DMS114 treated with DMSO at 0.1 percent for 48 hours (cell line): ENCODE data around the gene DDX50.
A peak's percentile ranks its signal among the peaks of the same experiment; 100 is the strongest.
"Not testable (repeated sequence)": the region's sequence is repeated elsewhere in the genome, so short reads cannot be mapped to it uniquely, and the experiment has no call there.

Experiments
- DNase-seq: peaks from one replicate; lab custom pipeline; 2025; ENCODE audit not compliant: unreplicated experiment; lab: John Stamatoyannopoulos, UW

The DDX50 gene, protein sequence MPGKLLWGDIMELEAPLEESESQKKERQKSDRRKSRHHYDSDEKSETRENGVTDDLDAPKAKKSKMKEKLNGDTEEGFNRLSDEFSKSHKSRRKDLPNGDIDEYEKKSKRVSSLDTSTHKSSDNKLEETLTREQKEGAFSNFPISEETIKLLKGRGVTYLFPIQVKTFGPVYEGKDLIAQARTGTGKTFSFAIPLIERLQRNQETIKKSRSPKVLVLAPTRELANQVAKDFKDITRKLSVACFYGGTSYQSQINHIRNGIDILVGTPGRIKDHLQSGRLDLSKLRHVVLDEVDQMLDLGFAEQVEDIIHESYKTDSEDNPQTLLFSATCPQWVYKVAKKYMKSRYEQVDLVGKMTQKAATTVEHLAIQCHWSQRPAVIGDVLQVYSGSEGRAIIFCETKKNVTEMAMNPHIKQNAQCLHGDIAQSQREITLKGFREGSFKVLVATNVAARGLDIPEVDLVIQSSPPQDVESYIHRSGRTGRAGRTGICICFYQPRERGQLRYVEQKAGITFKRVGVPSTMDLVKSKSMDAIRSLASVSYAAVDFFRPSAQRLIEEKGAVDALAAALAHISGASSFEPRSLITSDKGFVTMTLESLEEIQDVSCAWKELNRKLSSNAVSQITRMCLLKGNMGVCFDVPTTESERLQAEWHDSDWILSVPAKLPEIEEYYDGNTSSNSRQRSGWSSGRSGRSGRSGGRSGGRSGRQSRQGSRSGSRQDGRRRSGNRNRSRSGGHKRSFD

DNA sequence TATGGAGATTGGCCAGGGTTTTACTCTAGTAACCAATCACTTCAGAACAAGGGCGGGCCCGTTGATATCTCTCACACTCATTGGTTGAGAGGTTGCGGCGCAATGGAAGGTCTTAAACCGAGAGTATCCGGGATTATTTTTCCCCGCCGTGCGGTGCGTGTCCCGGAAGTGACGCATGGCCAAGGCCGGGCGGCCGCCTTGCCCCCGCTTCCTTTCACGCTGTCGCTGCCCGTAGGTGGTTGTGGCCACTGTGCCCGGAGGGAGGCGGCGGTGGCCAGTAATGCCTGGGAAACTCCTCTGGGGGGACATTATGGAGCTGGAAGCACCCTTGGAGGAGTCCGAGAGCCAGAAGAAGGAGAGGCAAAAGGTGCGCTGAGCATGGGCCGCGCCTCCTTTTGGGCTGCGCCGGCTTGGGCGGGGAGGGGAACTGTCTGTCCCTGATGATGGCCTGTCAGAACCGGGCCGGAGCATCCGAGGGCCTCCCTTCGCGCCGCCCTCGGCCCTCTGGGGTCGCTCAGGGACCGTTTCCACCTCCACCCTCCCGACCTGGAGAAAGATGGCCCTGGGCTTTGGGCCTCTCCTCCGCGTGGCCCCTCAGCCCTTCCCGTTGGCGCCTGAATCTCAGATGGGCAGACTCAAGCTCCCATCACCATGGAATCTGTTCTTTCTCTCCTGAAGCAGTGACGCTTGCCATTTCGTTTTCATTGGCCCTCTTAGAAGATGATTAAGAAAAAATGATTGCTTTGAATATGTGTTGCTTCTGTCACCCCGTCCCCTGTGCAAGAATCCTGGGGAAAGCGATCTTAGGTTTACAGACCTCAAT lies at the start of gene DDX50:
Gene DDX50, plus strand, starts transcription at position 211 of the 823 bp plus-strand sequence. Its CDS starts 70 bp downstream, at position 281.
- DNase-seq, result peak; percentile 99

DNA sequence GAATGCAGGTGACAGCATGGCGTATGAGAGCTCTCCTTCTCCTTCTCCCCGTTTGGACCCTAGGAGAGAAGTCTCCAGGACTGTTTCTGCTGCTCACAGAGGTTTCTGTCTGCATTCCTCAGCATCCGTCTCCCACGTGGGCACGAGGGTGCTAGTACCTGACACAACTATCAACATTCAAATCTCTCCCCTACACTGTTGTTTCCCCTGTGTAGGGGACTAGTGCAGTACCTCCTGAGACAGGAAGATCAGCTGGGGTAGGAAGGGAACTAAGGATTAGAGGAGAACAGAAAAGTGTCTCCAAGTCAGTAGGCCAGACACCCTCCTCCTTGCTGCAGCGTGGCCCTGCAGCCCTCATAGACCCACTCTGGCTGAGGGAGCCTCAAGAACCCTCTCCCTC lies 44.8 kb upstream of the DDX50 start:
- no peak for DNase-seq

DNA sequence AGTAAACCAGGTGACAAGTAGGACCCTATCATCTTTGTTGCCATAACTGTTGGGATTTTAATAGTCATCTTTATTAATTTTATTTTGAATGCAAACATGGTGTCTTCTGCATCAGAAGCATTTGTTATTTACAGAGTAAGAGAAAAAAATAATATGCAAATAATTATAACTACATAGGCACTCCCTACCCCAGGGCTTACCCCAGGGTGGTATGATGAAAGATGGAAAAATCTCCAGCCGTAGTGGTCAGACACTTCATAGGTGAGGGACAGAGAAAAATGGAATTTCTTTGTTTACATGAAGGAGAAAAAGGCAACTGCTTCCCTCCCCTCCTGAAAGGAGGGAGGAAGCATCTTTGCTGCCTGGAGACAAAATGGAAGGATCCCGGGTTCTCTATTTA lies 44.1 kb upstream of the DDX50 start:
- no peak for DNase-seq

DNA sequence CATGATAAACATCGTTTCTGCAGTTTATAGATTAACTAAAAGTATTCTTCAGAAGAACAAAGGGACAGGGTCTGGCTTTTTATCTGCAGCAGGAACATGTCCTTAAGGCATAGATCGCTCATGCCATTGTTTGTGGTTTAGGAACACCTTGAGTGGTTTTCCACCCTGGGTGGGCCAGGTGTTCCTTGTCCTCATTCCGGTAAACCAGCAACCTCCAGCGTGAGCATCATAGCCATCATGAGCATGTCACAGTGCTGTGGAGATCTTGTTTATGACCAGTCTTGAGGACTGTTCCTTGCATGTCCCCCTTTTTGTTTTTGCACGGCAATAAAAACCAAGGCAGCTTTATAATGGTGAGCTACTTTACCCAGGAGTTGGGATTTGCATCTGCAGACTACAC lies 39.9 kb upstream of the DDX50 start:
- no peak for DNase-seq

DNA sequence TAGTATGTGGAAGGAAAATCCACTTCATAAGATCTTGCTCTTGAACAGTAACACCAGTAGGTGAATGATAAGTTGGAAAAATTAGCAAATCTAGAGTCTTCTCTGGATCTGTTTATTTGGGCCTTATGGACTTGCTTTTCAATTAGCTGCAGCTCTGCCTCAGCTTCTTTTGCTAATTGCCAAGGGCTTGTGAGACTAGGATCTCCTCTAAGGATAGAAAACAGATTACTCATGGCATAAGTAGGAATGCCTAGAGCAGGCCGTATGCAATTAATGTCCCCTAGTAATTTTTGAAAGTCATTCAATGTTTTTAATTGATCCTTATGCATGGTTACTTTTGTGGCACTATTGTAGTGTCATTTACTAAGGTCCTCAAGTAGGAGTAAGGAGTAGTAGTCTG lies 36.5 kb upstream of the DDX50 start:
- no peak for DNase-seq

DNA sequence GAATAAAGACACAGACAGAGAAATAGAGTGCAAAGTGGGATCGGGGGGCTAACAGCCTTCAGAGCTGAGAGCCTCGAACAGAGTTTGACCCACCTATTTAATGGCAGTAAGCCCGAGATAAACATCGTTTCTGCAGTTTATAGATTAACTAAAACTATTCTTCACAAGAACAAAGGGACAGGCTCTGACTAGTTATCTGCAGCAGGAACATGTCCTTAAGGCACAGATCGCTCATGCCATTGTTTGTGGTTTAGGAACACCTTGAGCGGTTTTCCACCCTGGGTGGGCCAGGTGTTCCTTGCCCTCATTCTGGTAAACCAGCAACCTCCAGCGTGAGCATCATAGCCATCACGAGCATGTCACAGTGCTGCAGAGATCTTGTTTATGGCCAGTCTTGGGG lies 32.9 kb upstream of the DDX50 start:
- DNase-seq, result not testable (repeated sequence)

DNA sequence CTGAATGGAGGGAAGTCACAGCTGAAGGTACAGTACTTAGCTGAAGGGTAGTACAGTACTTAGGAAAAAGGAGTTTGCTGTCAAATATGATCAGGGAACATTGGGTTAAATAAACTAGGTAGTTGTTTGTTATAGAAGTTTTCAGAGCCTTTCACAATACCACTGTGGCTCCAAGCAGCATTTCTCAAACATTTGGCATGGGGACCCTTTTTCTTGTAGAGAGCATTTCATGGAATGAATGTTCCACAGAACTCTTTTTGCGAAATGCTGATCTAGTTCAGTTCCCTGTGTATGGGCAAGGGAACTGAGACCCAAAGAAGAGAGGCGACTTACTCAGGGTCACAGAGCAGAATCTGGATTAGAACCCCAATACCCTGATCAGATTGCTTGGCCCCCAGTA lies 31.5 kb upstream of the DDX50 start:
- DNase-seq, result no peak

DNA sequence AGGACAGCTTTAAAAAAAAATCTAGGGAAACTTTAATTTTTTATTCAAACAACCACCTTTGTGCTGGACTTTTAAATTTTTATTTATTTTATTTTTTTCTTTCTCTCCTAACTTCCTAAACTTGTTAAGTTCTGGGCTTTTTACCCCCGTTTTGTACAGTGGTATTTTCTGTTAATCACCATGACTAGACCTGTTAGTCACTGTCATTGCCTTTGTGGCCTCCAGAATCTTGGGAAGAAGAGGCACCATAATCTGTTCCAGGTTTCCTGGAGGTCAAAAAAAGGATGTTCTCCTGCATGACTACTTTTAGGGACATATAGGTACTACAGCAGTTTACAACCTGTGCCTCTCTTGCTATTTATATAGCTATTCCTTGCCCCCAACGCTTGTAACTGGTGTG lies 31.1 kb upstream of the DDX50 start:
- DNase-seq, result no peak

DNA sequence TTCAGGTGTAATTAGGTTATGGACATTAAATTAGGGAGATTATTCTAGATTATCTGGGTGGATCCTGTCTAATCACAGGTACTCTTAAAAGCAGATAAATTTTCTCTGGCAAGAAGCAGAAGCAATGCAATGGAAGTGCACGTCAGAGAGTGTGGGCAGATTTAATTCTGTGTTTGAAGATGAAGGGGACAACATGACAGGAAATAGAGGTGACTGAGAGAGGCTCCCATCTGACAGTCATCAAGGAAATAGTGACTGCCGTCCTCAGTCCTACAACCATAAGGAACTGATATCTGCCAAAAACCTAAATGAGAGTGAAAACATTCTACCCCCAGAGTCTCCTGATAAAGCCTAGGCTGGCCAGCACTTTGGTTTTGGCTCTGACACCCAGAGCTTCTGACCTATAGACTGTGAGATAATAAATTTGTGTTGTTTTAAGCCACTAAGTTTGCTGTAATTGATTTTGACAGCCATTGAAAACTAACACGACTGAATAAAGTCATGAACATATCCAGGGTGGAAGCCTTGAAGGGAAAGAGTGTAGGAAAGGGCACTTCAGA lies 30.5 kb upstream of the DDX50 start:
- DNase-seq, result no peak

DNA sequence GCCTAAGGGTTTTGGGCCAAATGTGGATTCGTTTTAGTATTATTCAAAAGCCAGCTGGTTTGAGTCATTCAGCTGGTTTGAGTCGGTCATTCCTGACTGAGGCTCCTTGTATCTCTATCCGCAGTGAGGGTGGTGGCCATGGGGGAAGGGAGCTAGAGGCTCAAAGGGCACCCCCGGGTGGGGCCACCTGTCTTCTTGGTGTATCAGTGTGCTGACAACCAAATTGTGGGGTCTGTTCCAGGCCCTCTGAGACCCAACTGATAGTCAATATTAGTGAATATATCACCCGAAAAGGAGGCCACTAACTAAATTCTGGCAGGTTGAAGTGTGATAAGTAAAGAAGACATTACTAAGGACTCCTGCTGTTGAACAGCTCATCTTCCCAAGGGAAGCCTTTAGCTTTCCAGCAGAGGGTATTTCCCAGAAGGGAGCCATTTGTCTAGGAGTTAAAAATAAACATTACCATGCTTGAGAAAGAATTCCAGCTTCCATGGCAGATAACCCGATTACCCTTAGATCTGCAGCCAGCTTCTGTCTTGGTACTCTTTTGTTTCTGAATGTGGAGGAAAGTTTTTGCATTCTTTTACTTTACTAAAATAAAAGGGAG lies 29.9 kb upstream of the DDX50 start:
- no peak for DNase-seq

DNA sequence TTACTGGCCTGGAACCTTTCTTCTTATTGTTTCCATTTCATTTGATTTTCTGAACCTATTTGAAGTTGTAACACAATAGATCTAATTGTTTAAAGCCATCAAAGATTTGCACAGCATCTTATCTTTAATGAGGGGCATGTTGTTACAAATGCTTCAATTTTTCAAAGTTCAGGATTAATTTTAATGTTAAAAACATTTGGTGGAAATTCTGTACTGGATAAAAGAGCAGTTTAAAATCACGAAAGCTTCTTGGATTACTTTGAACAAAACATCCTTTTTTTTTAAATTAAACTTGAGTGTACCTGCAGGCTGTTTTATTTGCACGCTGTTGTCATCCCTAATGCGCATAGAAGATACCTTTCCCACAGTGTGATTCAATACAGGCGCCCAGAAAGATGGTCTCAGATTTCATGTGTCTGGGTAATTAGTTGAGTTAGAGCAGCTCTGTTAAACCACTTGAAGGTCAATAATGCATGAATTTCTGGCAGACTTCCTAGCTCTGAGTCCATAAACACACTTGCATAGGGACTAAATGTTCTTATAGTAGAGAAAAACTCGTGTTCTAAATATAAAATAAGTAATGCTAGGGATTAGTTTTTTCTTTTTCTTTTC lies 29.3 kb upstream of the DDX50 start:
- no peak for DNase-seq

DNA sequence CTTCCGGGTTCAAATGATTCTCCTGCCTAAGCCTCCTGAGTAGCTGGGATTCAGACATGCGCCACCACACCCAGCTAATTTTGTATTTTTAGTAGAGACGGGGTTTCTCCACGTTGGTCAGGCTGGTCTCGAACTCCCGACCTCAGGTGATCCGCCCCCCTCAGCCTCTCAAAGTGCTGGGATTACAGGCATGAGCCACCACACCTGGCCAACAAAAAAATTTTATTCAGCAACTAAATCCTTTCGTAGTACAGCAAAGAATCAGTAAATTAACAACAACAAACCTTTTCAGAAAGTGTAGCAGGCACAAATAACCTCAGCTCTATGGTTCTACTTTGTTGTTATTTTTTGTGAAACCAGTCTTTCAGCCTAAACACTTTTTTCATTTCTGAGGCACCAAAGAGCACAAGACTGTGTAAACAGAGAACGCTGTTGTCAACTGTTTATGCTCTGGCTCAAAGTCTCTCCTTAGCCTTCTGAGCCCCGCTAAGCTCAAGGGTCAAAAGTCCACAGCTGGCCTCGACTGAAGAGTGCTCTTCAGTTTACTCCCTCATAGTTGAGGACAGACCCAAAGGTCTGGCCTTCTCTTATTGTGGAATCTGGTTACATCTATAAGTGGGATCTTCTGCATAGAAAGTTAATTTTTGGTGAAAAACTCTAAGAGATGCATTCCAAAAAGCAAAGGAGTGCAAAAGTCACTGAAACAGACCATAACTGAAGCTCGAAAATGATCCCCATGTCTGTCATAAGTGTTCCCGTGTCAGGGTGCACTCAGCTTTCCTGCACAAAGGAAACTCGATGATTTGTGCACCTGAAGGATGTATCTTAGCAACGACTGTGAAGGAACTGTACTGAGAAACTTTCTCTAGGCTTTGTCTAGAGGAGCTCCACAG lies 24.6 kb upstream of the DDX50 start:
- no peak for DNase-seq

DNA sequence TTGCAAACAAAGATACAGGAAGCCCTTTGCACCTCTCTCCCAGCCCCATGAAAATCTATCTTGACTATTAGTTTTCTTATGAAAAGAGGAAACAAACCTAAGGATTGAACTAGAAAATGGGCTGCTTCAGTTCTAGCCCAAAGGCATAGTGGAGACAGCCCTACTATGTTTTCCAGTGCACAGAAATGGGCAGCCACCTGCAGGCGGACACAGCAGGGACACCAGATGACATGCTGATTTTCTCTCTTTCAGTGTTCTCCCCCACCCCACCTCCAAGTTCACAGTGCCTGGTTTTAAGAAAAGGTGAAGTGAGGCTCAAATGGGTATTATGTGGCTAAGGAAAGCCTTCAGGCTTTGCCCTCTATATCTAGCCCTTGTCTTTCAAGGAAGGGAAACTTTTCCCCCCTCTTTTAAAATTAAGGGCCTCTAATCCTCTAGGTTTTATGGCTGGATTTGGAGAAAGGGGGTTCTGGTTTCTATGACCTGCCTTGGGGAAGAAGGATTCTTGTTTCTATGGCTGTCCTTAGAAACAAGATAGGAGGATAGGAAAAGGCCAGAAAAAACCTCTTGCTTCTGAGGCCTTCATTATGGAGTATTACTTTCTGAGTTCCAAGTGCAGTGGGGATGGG lies 23.5 kb upstream of the DDX50 start:
- DNase-seq, result no peak

DNA sequence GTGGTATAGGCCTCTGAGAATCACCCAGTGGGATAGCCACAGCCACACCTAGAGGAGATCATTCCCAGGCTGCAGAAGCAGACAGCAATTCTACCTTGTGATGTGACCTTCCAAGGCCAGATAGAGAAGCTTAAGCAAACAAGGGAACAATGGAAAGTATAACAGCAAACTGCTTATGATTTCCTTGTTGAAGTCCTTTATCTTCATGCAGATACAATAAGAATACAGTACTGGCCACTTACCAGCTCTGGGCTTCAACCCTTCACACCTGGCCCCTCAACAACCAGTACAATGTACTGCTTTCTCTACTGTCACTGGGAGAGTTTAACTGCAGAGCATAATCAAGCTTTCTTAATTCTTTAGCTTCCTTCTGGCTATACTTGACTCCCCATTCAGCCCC lies 22.6 kb upstream of the DDX50 start:
- DNase-seq, result no peak

DNA sequence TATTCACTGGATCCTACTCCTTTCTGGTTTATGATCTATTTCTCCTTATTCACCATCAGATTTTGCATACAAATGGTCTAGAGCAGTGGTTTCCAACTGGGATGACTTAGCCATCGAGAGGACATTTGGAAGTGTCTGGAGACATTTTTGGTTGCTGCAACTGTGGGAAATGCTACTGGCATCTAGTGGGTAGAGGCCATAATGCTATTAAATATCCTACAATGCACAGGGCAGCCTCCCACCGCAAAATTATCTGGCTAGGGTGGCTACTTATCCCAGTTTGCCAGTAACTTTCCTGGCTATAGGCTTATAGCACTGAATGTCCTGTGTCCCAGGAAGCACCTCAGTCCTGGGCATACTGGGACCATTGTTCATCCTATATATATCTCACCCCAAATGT lies 21.5 kb upstream of the DDX50 start:
- no peak for DNase-seq

DNA sequence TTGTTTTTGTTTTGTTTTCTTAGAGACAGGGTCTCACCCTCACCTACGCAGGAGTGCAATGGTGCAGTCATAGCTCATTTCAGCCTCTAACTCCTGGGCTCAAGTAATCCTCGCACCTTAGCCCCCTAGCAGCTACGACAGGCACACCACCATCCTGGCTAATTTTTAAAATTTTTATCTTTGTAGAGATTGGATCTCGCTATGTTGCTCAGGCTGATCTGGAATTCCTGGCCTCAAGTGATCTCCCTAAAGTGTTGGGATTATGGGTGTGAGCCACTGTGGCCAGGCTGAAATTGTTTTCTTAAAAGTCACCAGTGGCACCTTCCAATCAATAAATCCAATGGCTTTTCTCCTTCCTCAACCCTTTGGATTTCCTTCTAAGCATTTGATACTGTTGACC lies 20.9 kb upstream of the DDX50 start:
- DNase-seq, result no peak

DNA sequence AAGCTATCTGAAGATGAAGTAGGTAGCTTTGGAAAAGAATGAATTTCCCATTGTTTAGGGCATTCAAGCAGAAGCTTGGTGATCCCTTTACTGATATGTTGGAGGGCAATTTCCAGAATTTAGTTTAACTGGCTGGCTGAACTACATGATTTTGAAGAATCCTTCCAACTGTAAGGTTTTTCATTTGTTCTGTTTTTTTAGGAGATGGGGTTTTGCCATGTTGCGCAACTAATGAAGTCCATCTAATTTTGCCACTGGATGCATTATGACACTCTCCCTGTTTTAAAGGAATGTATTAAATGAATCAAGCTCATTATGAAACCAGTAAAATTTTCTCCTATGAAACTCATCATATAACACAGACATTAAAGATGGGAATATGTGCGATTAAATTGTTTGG lies 6.1 kb upstream of the DDX50 start:
- DNase-seq, result no peak

DNA sequence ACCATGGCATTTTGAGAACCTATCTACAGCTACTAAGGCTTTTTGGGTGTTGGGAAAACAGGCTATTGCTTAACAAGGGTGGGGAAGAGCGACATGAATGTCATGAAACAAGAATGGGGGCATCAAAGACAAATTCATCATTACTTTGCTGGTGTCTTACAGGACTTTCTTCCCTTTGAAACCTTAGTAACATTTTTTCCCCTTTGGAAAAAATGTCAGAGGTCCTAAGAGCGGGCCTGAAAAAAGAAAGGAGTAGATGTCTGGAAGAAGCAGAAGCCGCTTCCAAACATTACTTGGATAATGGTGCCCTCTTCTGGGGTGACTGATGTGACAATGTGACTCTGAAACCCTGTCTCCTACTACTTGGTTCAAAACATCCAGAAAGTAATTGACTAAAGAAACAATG lies 3.8 kb upstream of the DDX50 start:
- DNase-seq, result peak; percentile 86

DNA sequence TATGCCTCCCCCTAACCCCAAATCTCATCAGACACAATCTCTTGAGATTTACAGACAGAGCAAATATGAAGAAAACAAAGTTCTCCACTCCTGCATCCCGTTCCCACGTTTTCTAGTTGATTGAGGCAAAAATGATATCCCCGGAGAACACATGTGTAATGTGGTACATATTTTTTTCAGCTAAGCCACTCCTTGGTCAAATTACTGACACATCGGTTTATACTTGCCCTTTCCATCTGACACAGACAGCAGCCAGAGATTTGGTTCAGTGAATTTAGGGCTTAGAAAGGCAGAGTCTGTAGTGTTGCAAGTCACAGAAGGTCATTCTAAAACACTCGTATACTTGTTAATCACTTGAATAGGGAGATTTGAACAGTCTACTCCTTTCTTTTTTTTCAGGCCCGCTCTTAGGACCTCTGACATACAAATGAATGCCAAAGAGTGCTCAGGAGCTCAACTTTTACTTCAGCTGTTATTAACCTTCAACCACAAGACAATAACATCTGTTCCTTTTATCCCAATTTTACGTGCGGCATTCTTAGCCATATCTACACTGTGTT lies 1.8 kb upstream of the DDX50 start:
- no peak for DNase-seq
